ENCODE data around the gene CHRNA4.

The CHRNA4 gene

DNA sequence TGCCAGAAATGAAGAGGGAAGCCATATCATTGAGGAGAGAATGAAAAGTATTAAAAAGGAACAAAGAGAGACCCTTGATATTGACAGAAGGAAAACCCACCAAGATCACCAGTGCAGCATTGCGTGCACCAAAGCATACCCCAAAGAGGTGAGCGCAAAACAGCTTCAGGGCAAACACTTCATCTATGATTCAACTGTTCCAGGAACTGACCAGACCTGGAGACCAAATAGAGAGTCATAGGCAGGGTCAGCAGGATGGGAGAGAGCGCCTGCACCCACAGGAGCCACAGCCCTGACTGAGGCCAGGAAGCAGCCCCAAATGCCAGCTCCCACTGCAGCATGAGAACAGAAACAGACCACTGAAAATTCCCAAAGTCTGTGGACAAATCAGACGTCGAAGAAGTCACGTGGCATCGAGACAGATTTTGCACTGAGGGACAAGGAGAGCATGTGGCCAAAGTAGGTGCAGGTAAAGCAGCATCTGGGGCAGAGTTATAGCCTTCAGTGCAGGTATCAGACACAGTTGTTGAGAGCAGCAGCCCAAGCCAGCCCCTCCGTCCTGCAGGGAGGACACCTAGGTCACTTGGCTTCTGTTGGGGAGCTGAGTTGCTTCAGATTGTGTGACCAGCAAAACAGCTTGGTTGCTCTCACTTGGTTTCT lies 29.3 kb downstream of the CHRNA4 start:
- H3K4me3 ChIP-seq (ENCODE audit: low read depth in 1 of 2, low read length in 2 of 2), result no peak overlapping the region
- H3K4me1 ChIP-seq (ENCODE audit: insufficient read depth, low read length), result no peaks in the 10 kb centered on the region
- H3K27me3 ChIP-seq (ENCODE audit: control insufficient read depth in 1 of 2, insufficient read depth in 2 of 2, low read length in 2 of 2), result peaks cover 0 to 21% of the 10 kb centered on the region in 2 donors
- no peak overlapping the region for H3K9ac ChIP-seq (ENCODE audit: low read length)
- no peaks in the 10 kb centered on the region for H3K36me3 ChIP-seq (ENCODE audit: insufficient read depth, low read length)
- no peak overlapping the region for H3K27ac ChIP-seq (ENCODE audit: low read depth, low read length)
- peaks cover 6% of the 10 kb centered on the region for H3K9me3 ChIP-seq (ENCODE audit: low read length)

DNA sequence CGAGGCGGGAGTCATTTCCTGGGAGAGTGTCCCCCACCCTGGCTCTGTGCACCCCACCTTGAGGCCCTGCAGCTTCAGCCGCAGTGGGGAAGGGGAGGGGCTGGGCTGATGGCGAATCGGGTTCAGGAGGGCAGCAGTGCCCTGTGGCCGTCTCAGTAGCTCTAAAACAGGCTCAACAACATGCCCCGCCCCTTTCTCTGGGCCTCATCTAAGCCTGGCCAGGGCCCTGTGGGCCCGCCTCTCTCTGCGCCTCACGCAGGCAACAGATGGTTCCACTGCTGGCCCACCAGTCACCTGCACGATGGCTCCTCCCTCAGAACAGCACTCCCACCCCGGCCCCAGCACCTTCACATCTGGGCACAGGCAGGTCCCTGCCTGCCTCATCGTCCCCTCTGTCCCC lies 30.2 kb downstream of the CHRNA4 start:
- H3K27me3 ChIP-seq (ENCODE audit: control insufficient read depth in 1 of 2, insufficient read depth in 2 of 2, low read length in 2 of 2), result peaks cover 0 to 29% of the 10 kb centered on the region in 2 donors
- H3K27ac ChIP-seq (ENCODE audit: low read depth, low read length), result no peak overlapping the region

DNA sequence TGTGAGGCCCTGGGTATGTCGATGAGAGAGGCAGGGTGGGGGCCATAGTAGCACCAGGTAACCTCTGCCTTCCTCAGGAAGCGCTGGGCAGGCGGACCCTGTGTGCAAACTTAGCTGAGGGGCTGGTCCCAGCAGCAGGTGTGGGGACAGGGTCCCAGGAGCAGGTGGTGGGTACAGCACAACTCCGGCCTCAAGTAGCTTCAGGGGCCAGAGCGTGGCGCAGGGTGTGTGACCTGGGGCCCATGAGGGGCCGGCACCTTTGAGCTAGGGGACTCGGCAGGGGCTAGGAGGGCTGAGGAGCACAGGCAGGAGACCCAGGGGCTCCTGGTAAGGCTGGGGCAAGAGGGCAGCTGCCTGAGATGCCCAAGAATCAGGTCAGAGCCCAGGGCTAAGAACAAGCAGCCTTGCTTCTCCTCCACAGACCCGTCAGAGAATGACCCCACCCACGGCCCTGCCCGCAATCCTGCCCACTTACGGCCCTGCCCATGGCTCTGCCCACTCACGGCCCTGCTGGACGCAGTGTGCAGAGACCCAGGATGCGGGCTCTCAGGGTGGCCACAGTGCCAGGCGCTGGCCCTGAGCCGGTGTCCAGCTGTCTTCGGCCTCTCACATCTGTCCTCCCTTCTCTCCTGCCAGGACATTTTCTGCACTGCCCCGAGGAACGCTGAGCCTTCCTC lies 30.9 kb downstream of the CHRNA4 start:
- Histone ChIP-seq H3K27me3 (ENCODE audit: control insufficient read depth in 1 of 2, insufficient read depth in 2 of 2, low read length in 2 of 2) (peaks cover 0 to 36% of the 10 kb centered on the region in 2 donors), H3K9me3 (ENCODE audit: low read length) (peaks cover 6% of the 10 kb centered on the region), H3K4me3 (ENCODE audit: low read depth in 1 of 2, low read length in 2 of 2) (no peak overlapping the region), H3K4me1 (ENCODE audit: insufficient read depth, low read length) (no peaks in the 10 kb centered on the region), H3K27ac (ENCODE audit: low read depth, low read length) (no peak overlapping the region), H3K9ac (ENCODE audit: low read length) (no peak overlapping the region), H3K36me3 (ENCODE audit: insufficient read depth, low read length) (no peaks in the 10 kb centered on the region)

More for the DNA sequence above, 30.2 kb downstream of the CHRNA4 start:
- no peaks in the 10 kb centered on the region for H3K4me1 ChIP-seq (ENCODE audit: insufficient read depth, low read length)
- H3K4me3 ChIP-seq (ENCODE audit: low read depth in 1 of 2, low read length in 2 of 2), result no peak overlapping the region
- H3K36me3 ChIP-seq (ENCODE audit: insufficient read depth, low read length), result no peaks in the 10 kb centered on the region
- H3K9me3 ChIP-seq (ENCODE audit: low read length), result peaks cover 6% of the 10 kb centered on the region
- H3K9ac ChIP-seq (ENCODE audit: low read length), result no peak overlapping the region

DNA sequence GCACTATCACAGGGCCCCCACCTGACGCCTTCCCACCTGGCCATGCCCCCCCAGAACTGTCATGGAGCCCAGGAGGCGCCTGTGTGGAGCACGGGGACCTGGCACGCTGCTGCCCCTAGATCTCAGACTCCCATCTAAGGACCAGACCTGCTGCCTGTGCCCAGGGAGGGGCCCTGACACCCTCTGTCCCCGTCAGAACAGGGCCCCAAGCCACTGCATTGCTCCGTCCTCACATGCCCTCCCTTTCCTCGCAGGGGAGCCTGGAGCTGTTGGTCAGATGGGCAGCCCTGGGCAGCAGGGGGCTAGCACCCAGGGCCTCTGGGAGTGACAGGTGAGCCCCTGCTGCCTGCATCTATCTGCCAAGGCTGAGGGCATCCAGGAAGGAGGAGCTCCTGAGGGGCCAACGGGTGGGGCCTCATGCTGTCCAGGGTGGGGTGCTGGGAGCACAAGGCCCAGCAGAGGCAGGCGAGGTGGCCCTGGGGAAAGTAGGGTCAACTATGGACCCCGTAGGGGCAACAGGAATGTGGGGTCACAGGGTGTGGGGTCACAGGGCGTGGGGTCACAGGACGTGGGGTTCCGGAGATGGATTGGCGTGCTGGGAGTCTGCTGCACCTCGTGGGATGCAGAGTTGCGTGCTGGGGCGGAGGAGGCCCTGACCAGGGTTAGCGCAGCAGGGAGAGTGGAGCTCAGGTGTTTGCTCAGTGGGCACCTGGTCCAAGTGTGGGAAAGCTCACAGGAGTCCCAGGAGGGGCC lies 31.6 kb downstream of the CHRNA4 start:
- Histone ChIP-seq H3K27ac (ENCODE audit: low read depth, low read length) (no peak overlapping the region), H3K36me3 (ENCODE audit: insufficient read depth, low read length) (no peaks in the 10 kb centered on the region), H3K4me3 (ENCODE audit: low read depth in 1 of 2, low read length in 2 of 2) (no peak overlapping the region), H3K27me3 (ENCODE audit: control insufficient read depth in 1 of 2, insufficient read depth in 2 of 2, low read length in 2 of 2) (peaks cover 0 to 38% of the 10 kb centered on the region in 2 donors), H3K9me3 (ENCODE audit: low read length) (peaks cover 6% of the 10 kb centered on the region), H3K4me1 (ENCODE audit: insufficient read depth, low read length) (no peaks in the 10 kb centered on the region), H3K9ac (ENCODE audit: low read length) (no peak overlapping the region)

DNA sequence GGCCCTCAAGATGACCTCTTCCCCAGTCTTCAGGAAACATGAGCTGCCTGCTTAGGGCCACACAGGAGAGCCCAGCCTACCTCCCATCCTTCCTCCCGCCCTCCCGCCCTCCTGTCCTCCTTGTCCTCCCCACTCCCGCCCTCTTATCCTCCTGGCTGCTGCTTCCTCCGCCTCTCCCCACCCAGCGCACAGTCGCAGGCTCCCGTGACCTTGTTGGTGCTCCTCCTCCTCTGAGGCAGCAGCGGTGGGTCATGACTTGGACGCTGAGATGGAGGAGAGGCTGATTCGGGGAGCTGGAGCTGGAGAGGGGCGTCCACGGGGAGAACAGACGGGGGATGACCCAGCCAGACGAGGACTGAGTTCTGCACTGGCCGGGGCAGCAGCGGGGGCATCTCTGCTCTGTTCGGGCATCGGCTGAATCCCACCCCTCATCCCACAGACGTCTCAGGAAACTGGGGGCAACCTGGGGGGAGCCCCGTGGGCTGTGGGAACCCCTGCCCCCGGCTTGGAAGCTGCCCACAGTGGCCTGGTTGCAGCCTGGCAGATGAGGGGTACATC lies 32.4 kb downstream of the CHRNA4 start:
- Histone ChIP-seq H3K27ac (ENCODE audit: low read depth, low read length) (no peak overlapping the region), H3K36me3 (ENCODE audit: insufficient read depth, low read length) (no peaks in the 10 kb centered on the region), H3K4me3 (ENCODE audit: low read depth in 1 of 2, low read length in 2 of 2) (no peak overlapping the region), H3K9ac (ENCODE audit: low read length) (no peak overlapping the region), H3K4me1 (ENCODE audit: insufficient read depth, low read length) (no peaks in the 10 kb centered on the region), H3K27me3 (ENCODE audit: control insufficient read depth in 1 of 2, insufficient read depth in 2 of 2, low read length in 2 of 2) (peaks cover 0 to 38% of the 10 kb centered on the region in 2 donors), H3K9me3 (ENCODE audit: low read length) (peaks cover 6% of the 10 kb centered on the region)

DNA sequence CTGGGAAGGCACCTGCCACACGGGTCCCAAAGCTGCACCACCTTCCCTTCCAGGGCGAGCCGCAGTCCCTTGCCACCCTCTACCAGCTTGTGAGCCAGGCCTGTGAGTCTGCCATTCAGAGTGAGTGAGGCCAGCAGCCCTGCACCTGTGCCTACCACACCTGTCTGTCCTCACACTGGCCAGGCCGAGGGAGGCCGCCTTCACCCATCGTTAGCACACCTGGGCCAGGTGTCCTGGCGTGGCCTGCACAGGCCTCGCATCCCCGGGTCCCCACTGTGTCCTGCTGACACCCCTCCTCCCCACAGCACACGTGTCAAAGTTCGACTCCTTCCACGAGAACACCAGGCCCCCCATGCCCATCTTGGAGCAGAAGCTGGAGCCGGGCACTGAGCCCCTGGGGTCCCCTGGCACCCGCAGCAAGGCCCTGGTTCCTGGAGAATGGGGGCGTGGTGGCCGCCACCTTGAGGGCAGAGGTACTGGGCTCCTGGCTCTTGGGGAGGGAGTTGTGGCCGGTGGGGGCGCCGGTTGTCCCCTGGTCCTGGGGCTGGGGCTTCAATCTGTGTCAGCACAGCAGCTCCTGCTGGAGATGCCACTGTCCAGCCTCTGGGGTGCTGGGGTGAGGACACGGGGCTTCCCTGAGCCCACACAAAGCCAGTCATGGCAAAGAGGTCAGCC lies 33.0 kb downstream of the CHRNA4 start:
- Histone ChIP-seq H3K4me1 (ENCODE audit: insufficient read depth, low read length) (no peaks in the 10 kb centered on the region), H3K9ac (ENCODE audit: low read length) (no peak overlapping the region), H3K36me3 (ENCODE audit: insufficient read depth, low read length) (no peaks in the 10 kb centered on the region), H3K4me3 (ENCODE audit: low read depth in 1 of 2, low read length in 2 of 2) (no peak overlapping the region), H3K27ac (ENCODE audit: low read depth, low read length) (no peak overlapping the region), H3K27me3 (ENCODE audit: control insufficient read depth in 1 of 2, insufficient read depth in 2 of 2, low read length in 2 of 2) (peaks cover 0 to 38% of the 10 kb centered on the region in 2 donors), H3K9me3 (ENCODE audit: low read length) (peaks cover 6% of the 10 kb centered on the region)

DNA sequence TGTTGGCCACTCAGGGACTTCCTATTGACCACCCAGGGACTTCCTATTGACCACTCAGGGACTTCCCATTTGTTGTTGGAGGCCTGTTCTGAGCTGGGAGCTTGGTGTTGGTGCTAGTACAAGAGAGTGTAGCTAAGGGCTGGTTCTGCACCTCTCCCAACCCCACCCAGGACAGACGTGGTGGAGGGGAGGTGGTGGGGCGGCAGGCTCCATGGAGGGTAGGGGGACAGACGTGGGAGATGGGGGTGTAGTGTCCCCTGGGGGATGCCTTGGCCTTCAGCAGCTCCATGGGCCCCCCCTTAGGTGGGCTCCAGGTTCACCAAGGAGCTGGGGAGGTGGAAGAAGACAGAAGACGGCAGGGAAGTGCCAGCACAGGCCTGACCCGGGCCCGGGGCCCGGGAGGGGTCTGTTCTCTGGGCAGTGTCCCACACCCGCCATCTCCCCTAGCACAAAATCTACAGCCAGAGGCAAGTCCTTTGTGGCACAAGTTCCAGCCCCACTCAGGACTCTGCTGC lies 33.9 kb downstream of the CHRNA4 start:
- Histone ChIP-seq H3K9ac (ENCODE audit: low read length) (no peak overlapping the region), H3K27ac (ENCODE audit: low read depth, low read length) (no peak overlapping the region), H3K4me3 (ENCODE audit: low read depth in 1 of 2, low read length in 2 of 2) (no peak overlapping the region), H3K9me3 (ENCODE audit: low read length) (peaks cover 6% of the 10 kb centered on the region), H3K27me3 (ENCODE audit: control insufficient read depth in 1 of 2, insufficient read depth in 2 of 2, low read length in 2 of 2) (peaks cover 0 to 34% of the 10 kb centered on the region in 2 donors), H3K4me1 (ENCODE audit: insufficient read depth, low read length) (no peaks in the 10 kb centered on the region), H3K36me3 (ENCODE audit: insufficient read depth, low read length) (no peaks in the 10 kb centered on the region)

DNA sequence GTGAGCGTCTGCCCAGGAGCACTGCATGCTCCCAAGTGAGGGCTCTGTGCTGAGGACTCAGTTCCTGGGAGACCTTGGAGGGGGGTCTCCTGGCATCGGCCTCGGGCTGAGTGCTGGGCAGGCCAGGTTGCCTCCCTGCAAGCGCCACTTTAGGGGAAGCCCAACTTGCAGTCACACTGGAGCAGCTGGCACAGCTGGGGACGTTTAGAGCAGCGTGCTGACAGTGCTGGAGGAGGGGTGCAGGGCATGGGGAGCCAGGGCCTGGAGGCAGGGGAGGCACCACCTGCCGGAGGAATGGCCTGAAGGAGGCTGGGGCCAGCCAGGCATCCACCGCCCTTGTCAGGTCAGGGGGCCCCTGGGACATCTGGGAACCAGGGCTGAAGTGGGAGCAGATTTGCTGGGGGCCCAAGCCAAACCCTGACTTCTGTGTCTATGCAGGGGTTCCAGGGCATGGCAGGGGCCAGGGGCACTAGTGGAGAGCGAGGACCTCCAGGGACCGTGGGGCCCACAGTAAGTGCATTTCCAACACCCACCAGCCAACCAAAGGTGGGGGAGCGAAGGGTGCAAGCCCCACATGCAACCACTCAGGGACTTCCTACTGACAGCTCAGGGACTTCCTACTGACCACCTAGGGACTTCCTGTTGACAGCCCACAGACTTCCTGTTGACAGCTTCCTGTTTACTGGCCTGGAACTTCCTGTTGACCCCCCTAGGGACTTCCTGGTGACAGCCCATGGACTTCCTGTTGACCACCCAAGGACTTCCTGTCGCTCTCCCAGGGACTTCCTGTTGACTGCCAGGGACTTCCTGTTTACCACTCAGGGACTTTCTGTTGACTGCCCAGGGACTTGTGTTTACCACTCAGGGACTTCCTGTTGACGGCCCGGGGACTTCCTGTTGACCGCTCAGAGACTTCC lies 34.6 kb downstream of the CHRNA4 start:
- Histone ChIP-seq H3K27me3 (ENCODE audit: control insufficient read depth in 1 of 2, insufficient read depth in 2 of 2, low read length in 2 of 2) (peaks cover 0 to 39% of the 10 kb centered on the region in 2 donors), H3K9me3 (ENCODE audit: low read length) (no peaks in the 10 kb centered on the region), H3K4me1 (ENCODE audit: insufficient read depth, low read length) (no peaks in the 10 kb centered on the region), H3K9ac (ENCODE audit: low read length) (no peak overlapping the region), H3K4me3 (ENCODE audit: low read depth in 1 of 2, low read length in 2 of 2) (no peak overlapping the region), H3K36me3 (ENCODE audit: insufficient read depth, low read length) (no peaks in the 10 kb centered on the region), H3K27ac (ENCODE audit: low read depth, low read length) (no peak overlapping the region)

DNA sequence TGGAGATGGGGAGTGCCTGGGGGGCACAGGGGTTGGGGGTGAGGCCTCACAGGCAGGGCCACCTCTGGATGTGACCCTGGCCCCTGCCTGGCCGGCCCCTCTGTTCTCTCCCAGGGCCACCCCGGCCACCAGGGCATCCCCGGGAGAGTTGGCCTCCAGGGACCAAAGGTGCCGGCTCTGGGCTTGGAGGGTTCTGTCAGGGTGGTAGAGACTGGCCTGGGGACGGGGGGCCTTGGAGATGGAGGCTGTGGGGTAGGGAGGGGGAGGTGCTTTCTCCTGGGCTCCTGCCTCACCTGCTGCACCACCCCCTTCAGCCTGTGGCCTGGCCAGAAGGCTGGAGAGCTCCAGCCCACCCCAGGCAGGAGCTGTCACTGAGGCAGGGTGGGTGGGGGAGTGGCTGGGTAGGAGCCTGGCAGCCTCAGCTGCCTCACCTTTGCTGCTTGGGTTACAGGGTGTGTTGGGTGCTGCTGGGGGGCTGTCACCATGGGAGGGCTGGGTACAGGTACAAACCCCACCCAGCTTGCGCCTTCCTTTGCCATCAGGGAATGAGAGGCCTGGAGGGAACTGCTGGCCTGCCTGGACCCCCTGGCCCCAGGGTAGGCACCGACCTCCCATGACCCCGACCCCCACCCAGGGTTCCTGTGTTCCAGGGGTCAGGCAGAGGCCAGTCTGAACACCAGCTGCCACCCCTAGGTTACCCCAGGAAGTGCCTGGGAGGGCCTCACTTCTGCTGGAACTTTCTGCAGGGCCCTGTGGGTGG lies 35.4 kb downstream of the CHRNA4 start:
- H3K36me3 ChIP-seq (ENCODE audit: insufficient read depth, low read length), result no peaks in the 10 kb centered on the region
- no peak overlapping the region for H3K4me3 ChIP-seq (ENCODE audit: low read depth in 1 of 2, low read length in 2 of 2)
- no peak overlapping the region for H3K9ac ChIP-seq (ENCODE audit: low read length)
- H3K27me3 ChIP-seq (ENCODE audit: control insufficient read depth in 1 of 2, insufficient read depth in 2 of 2, low read length in 2 of 2), result peaks cover 0 to 46% of the 10 kb centered on the region in 2 donors
- H3K27ac ChIP-seq (ENCODE audit: low read depth, low read length), result no peak overlapping the region
- no peaks in the 10 kb centered on the region for H3K4me1 ChIP-seq (ENCODE audit: insufficient read depth, low read length)
- no peaks in the 10 kb centered on the region for H3K9me3 ChIP-seq (ENCODE audit: low read length)

DNA sequence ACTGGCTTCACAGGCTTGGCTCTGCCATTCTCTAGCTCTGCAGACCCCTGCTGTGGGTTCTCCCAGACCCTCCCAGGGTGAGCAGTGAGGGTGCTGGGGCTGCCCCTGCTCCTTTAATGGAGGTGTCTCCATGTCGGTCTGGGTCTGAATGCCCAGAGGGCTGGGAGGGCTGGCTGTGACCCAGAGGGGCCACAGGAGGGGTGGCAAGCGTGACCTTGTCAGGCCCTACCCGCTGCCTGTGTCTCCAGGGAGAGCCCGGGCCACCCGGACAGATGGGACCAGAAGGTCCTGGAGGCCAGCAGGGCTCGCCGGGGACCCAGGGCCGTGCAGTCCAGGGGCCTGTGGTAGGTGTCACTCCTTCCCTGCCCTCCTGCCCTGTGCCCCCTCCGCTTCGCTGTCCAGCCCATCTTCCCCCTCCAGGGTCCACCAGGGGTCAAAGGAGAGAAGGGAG lies 36.1 kb downstream of the CHRNA4 start:
- H3K4me3 ChIP-seq (ENCODE audit: low read depth in 1 of 2, low read length in 2 of 2), result no peak overlapping the region
- H3K9ac ChIP-seq (ENCODE audit: low read length), result no peak overlapping the region
- no peak overlapping the region for H3K27ac ChIP-seq (ENCODE audit: low read depth, low read length)
- H3K4me1 ChIP-seq (ENCODE audit: insufficient read depth, low read length), result no peaks in the 10 kb centered on the region
- peaks cover 0 to 43% of the 10 kb centered on the region in 2 donors for H3K27me3 ChIP-seq (ENCODE audit: control insufficient read depth in 1 of 2, insufficient read depth in 2 of 2, low read length in 2 of 2)
- H3K36me3 ChIP-seq (ENCODE audit: insufficient read depth, low read length), result no peaks in the 10 kb centered on the region
- H3K9me3 ChIP-seq (ENCODE audit: low read length), result no peaks in the 10 kb centered on the region
